Astrocyte (in vitro differentiated cells and primary cell): Measurements from ENCODE around the gene ITFG1. TPM values are rescaled to one million over a fixed set of nuclear protein-coding genes. Genes with fewer than 3 reads are reported as not detected.

ENCODE experiments used
- DNase-seq: peaks from one replicate; pipeline ENCODE4 v3.0.0-alpha.2; 2010; ENCODE audit warnings: low read depth
- FAIRE-seq: peaks from 2 replicates; lab custom pipeline; 2011; peaks lifted over from hg19 to GRCh38; lab: Jason Lieb, UNC
- H2AFZ ChIP-seq: 2 replicates; pipeline ENCODE4 v1.6.0; 2012; ENCODE audit warnings: low read depth, low read length, inconsistent platforms
- H3K27ac ChIP-seq: 2 replicates; pipeline ENCODE4 v1.5.1; 2011; ENCODE audit warnings: low read depth, low read length, inconsistent platforms
- H3K27me3 ChIP-seq: 2 replicates; pipeline ENCODE4 v1.6.0; 2011; ENCODE audit warnings: low read length, inconsistent platforms; ENCODE audit not compliant: insufficient read depth
- H3K36me3 ChIP-seq: 2 replicates; pipeline ENCODE4 v1.5.1; 2011; ENCODE audit warnings: low read length, inconsistent platforms; ENCODE audit not compliant: insufficient read depth
- H3K4me1 ChIP-seq: 2 replicates; pipeline ENCODE4 v1.5.1; 2011; ENCODE audit warnings: low read length, inconsistent platforms; ENCODE audit not compliant: insufficient read depth
- H3K4me2 ChIP-seq: 2 replicates; pipeline ENCODE4 v1.6.0; 2012; ENCODE audit warnings: low read length, inconsistent platforms
- H3K4me3 ChIP-seq: 2 replicates; pipeline ENCODE4 v1.5.1; 2011; ENCODE audit warnings: low read depth, mild to moderate bottlenecking, low read length, inconsistent platforms; ENCODE audit not compliant: insufficient read depth
- H3K79me2 ChIP-seq: 2 replicates; pipeline ENCODE4 v1.6.0; 2012; ENCODE audit warnings: mild to moderate bottlenecking, low read length, inconsistent platforms; ENCODE audit not compliant: insufficient read depth
- H3K9ac ChIP-seq: 2 replicates; pipeline ENCODE4 v1.6.0; 2012; ENCODE audit warnings: mild to moderate bottlenecking, low read length, inconsistent platforms
- H3K9me3 ChIP-seq: 2 replicates; pipeline ENCODE4 v1.5.1; 2012; ENCODE audit warnings: low read depth, mild to moderate bottlenecking, low read length, inconsistent platforms; ENCODE audit not compliant: insufficient read depth
- H4K20me1 ChIP-seq: 2 replicates; pipeline ENCODE4 v1.6.0; 2012; ENCODE audit warnings: low read length, inconsistent platforms; ENCODE audit not compliant: insufficient read depth
- H3K27ac Mint-ChIP-seq: one replicate; pipeline ENCODE4 v1.8.0; 2021; ENCODE audit warnings: mild to moderate bottlenecking, mixed read lengths; ENCODE audit not compliant: unreplicated experiment
- H3K27me3 Mint-ChIP-seq: one replicate; pipeline ENCODE4 v1.8.0; 2021; ENCODE audit warnings: low read depth, mixed read lengths; ENCODE audit not compliant: unreplicated experiment
- H3K36me3 Mint-ChIP-seq: one replicate; pipeline ENCODE4 v1.8.0; 2021; ENCODE audit warnings: low read depth, mixed read lengths; ENCODE audit not compliant: unreplicated experiment
- H3K4me1 Mint-ChIP-seq: one replicate; pipeline ENCODE4 v1.8.0; 2021; ENCODE audit warnings: low read depth, mixed read lengths; ENCODE audit not compliant: unreplicated experiment
- H3K4me3 Mint-ChIP-seq: one replicate; pipeline ENCODE4 v1.8.0; 2021; ENCODE audit warnings: mild to moderate bottlenecking, moderate library complexity, mixed read lengths; ENCODE audit not compliant: unreplicated experiment
- H3K9me3 Mint-ChIP-seq: one replicate; pipeline ENCODE4 v1.8.0; 2021; ENCODE audit warnings: mild to moderate bottlenecking, mixed read lengths; ENCODE audit not compliant: unreplicated experiment
- EZH2 ChIP-seq: IDR thresholded peaks from 2 replicates; pipeline ENCODE4 v1.6.1; 2012; ENCODE audit warnings: mild to moderate bottlenecking, low read length, inconsistent platforms; ENCODE audit not compliant: insufficient read depth
- total RNA-seq: library from RNA; stranded (reverse); gene quantifications from 2 replicates; pipeline ENCODE4 v1.2.1, GENCODE V29; 2021
- TF ChIP-seq, protein P1 (sequence below): IDR thresholded peaks from 2 replicates; pipeline ENCODE4 v1.5.1; 2011; ENCODE audit warnings: low read depth, mild to moderate bottlenecking, inconsistent platforms, low read length, moderate library complexity; ENCODE audit not compliant: insufficient read depth

The ITFG1 gene
- total RNA-seq, 1 donor from 2014 or later = 52.7 TPM

DNA sequence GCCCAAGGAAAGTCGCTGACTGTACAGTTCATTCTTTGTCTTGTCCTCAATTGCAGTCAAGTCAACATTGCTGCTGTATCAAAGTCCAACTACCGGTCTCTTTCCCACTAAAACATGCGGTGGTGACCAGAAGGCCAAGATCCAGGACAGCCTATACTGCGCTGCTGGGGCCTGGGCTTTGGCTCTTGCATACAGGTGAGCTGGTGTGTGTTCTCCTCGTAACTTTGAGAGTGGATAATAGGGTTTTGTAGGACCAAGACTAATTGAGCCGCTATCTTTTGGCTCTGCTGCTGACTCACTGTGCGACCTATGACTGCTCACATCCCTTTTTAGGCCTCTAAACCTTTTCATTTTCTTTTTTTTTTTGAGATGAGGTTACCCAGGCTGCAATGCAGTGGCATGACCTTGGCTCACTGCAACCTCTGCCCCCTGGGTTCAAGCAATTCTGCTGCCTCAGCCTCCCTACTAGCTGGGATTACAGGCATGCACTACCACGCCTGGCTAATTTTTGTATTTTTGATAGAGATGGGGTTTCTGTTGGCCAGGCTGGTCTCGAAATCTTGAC lies 38.9 kb upstream of the ITFG1 start:
- Histone ChIP-seq H3K9me3 (no peaks in the 10 kb centered on the region), H2AFZ (no peak overlapping the region), H3K4me2 (no peak overlapping the region), H3K4me3 (no peak overlapping the region), H3K4me1 (peaks cover 5% of the 10 kb centered on the region), H3K79me2 (no peaks in the 10 kb centered on the region), H4K20me1 (peaks cover 9% of the 10 kb centered on the region), H3K27me3 (no peaks in the 10 kb centered on the region), H3K27ac (no peak overlapping the region), H3K9ac (no peak overlapping the region), H3K36me3 (peaks cover 3% of the 10 kb centered on the region)
- Mint-ChIP-seq H3K27ac (no peak overlapping the region), H3K4me3 (no peak overlapping the region), H3K9me3 (no peaks in the 10 kb centered on the region), H3K27me3 (no peaks in the 10 kb centered on the region), H3K4me1 (peaks cover 4% of the 10 kb centered on the region), H3K36me3 (peaks cover 7% of the 10 kb centered on the region)
- DNase-seq (no peak), FAIRE-seq (no peak)
- TF ChIP-seq, protein P1, sequence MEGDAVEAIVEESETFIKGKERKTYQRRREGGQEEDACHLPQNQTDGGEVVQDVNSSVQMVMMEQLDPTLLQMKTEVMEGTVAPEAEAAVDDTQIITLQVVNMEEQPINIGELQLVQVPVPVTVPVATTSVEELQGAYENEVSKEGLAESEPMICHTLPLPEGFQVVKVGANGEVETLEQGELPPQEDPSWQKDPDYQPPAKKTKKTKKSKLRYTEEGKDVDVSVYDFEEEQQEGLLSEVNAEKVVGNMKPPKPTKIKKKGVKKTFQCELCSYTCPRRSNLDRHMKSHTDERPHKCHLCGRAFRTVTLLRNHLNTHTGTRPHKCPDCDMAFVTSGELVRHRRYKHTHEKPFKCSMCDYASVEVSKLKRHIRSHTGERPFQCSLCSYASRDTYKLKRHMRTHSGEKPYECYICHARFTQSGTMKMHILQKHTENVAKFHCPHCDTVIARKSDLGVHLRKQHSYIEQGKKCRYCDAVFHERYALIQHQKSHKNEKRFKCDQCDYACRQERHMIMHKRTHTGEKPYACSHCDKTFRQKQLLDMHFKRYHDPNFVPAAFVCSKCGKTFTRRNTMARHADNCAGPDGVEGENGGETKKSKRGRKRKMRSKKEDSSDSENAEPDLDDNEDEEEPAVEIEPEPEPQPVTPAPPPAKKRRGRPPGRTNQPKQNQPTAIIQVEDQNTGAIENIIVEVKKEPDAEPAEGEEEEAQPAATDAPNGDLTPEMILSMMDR = no peak
- no peak for TF ChIP-seq EZH2

DNA sequence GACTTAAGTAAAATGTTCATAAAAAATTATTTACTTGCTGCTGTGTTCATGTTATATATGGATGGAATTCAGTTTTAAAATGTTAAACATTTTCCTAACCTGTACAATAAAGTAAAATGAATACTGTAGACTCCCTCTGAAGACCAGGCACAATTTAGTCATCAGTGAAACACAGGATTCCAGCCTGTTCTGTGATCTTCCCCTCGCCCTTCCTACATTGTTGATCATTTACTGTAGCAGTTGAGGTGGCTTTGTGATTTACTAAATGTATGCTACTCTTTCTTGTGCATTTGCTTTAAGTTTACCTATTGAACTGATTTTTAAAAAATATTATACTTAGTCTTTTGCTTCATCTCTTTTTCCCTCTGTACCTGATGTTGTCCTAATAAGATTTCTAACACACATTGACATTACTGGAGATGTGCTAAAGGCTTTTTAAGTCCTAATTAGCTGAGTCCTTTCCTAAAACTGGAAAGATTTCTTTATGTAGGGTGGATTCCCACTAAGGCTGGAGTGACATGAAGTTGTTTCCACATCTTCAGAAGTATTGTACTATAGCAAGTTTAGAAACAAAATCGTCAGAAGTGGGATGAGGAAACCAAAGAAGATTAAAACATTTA lies 38.3 kb upstream of the ITFG1 start:
- H3K36me3 ChIP-seq = no peaks in the 10 kb centered on the region
- H3K79me2 ChIP-seq = no peaks in the 10 kb centered on the region
- H3K4me2 ChIP-seq = no peak overlapping the region
- no peak overlapping the region for H3K9ac ChIP-seq
- H3K27ac ChIP-seq = no peak overlapping the region
- H4K20me1 ChIP-seq = peaks cover 9% of the 10 kb centered on the region
- Mint-ChIP-seq H3K4me1 (peaks cover 4% of the 10 kb centered on the region), H3K27ac (no peak overlapping the region), H3K36me3 (peaks cover 7% of the 10 kb centered on the region), H3K4me3 (no peak overlapping the region), H3K27me3 (no peaks in the 10 kb centered on the region), H3K9me3 (no peaks in the 10 kb centered on the region)
- H3K27me3 ChIP-seq = no peaks in the 10 kb centered on the region
- TF ChIP-seq, protein P1 = no peak
- TF ChIP-seq EZH2 = no peak
- H3K4me1 ChIP-seq = peaks cover under 1% of the 10 kb centered on the region
- no peak overlapping the region for H3K4me3 ChIP-seq
- H3K9me3 ChIP-seq = no peaks in the 10 kb centered on the region
- H2AFZ ChIP-seq = no peak overlapping the region
- no peak for FAIRE-seq
- no peak for DNase-seq
